Gastroesophageal sphincter (tissue), 3 donors: ENCODE results near the gene TMIE.

Experiments used
- EP300 ChIP-seq: sonication (generic); formaldehyde crosslinking; IDR thresholded peaks from one replicate; pipeline ENCODE4 v1.6.1; 2017; ENCODE audit warnings: antibody characterized with exemption, mild to moderate bottlenecking
- POLR2A ChIP-seq, 2 donors: fragments of 450-650 bp; IDR thresholded peaks; one replicate each; pipeline ENCODE4 v1.6.1; 2017; ENCODE audit warnings: antibody characterized with exemption in 2 of 2, mild to moderate bottlenecking in 2 of 2, moderate library complexity in 1 of 2
- POLR2AphosphoS5 ChIP-seq: sonication (generic); formaldehyde crosslinking; IDR thresholded peaks from one replicate; pipeline ENCODE4 v1.6.1; 2017; ENCODE audit warnings: antibody characterized with exemption
- TF ChIP-seq, protein P1 (sequence below), 4 experiments: fragments of 200-600 bp in 2 of 4; fragments of 450-650 bp in 2 of 4; sonication (generic) in 1 of 4; IDR thresholded peaks; one replicate each; pipeline ENCODE4 v1.5.1; 2017 to 2019; ENCODE audit warnings: antibody characterized with exemption in 4 of 4, mild to moderate bottlenecking in 2 of 4, moderate library complexity in 2 of 4

DNA sequence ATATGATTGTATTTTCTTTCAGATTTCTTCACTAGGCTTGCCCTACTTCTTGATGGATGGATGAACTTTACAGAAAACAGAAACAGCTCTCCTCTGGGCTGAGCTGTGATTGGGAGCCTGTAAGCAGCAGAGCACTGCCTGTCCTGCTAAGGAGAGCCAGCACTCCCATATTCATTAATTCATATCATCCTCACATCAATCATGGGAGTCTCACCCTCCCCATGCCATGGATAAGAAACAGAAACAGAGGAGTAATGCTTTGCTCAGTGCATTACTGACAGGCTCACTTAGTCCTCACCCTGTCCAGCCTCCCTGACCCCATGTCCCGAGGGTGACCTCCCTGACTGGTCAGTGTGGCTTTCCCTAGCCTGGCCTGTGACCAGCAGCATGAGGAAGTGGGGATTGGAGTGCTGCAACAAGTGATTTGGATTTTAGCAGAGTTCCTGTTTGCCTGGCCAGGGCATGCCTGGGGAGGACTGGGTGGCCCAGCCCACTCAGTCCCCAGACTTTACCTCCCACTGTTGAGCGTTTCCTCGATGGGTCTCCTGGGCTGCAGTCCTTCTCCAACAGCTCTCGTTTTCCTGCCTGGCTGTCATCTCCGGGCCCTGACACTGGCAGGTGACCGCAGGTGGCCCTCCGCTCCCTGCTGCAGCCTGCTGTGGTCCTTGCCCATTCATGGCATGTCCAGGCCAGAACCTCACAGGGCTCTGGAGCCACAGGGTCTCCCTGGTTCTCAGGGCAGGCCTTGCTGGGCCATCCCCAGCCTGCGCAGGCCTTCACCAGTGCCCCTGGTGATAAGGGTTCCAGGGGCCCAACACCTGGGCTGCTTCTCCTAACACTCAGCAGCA is 1.3 kb upstream of the TMIE start:
- TF ChIP-seq POLR2AphosphoS5: peak; percentile 15
- TF ChIP-seq, protein P1, sequence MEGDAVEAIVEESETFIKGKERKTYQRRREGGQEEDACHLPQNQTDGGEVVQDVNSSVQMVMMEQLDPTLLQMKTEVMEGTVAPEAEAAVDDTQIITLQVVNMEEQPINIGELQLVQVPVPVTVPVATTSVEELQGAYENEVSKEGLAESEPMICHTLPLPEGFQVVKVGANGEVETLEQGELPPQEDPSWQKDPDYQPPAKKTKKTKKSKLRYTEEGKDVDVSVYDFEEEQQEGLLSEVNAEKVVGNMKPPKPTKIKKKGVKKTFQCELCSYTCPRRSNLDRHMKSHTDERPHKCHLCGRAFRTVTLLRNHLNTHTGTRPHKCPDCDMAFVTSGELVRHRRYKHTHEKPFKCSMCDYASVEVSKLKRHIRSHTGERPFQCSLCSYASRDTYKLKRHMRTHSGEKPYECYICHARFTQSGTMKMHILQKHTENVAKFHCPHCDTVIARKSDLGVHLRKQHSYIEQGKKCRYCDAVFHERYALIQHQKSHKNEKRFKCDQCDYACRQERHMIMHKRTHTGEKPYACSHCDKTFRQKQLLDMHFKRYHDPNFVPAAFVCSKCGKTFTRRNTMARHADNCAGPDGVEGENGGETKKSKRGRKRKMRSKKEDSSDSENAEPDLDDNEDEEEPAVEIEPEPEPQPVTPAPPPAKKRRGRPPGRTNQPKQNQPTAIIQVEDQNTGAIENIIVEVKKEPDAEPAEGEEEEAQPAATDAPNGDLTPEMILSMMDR (IDR thresholded peaks at IDR 0.05): no peak
- no peak for TF ChIP-seq POLR2A (IDR thresholded peaks at IDR 0.05)
- no peak for TF ChIP-seq EP300
